Measurements from ENCODE around the gene NKTR. TPM values are rescaled to one million over a fixed set of nuclear protein-coding genes. Genes with fewer than 3 reads are reported as not detected.

NKTR gene
- total and polyA plus RNA-seq, 2 experiments from 2014 or later = 36.8 to 74.3 TPM

- H4K20me1 ChIP-seq (ENCODE audit: insufficient read depth, poor library complexity, severe bottlenecking) = peaks cover 81% of the 10 kb centered on the region
- no peak overlapping the region for H3K4me3 ChIP-seq
- H3K36me3 ChIP-seq (replicated peaks; ENCODE audit: insufficient read depth, low read depth) = no peaks in the 10 kb centered on the region
- H3K4me1 ChIP-seq (ENCODE audit: insufficient read depth) = peaks cover 20% of the 10 kb centered on the region
- no peak for DNase-seq (ENCODE audit: low spot score)
- no peak overlapping the region for H3K27ac ChIP-seq
- H3K9me3 ChIP-seq (ENCODE audit: low read depth) = no peaks in the 10 kb centered on the region
- peaks cover 96% of the 10 kb centered on the region for H3K79me2 ChIP-seq
- H3K27me3 ChIP-seq = no peaks in the 10 kb centered on the region
- no peak overlapping the region for H2AFZ ChIP-seq
- H3K4me2 ChIP-seq = peak overlapping the region; percentile 14
- no peaks in the 10 kb centered on the region for H3K9me2 ChIP-seq (replicated peaks; ENCODE audit: insufficient read depth)
- TF ChIP-seq, protein P1, sequence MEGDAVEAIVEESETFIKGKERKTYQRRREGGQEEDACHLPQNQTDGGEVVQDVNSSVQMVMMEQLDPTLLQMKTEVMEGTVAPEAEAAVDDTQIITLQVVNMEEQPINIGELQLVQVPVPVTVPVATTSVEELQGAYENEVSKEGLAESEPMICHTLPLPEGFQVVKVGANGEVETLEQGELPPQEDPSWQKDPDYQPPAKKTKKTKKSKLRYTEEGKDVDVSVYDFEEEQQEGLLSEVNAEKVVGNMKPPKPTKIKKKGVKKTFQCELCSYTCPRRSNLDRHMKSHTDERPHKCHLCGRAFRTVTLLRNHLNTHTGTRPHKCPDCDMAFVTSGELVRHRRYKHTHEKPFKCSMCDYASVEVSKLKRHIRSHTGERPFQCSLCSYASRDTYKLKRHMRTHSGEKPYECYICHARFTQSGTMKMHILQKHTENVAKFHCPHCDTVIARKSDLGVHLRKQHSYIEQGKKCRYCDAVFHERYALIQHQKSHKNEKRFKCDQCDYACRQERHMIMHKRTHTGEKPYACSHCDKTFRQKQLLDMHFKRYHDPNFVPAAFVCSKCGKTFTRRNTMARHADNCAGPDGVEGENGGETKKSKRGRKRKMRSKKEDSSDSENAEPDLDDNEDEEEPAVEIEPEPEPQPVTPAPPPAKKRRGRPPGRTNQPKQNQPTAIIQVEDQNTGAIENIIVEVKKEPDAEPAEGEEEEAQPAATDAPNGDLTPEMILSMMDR (IDR thresholded peaks at IDR 0.05; ENCODE audit: poor library complexity) = no peak
- no peak for TF ChIP-seq EZH2phosphoT487 (IDR thresholded peaks at IDR 0.05; ENCODE audit: low read depth, severe bottlenecking, unreplicated experiment)
- 79% methylated on average over 5 of the region's 5 CpGs for WGBS (ENCODE audit: low lambda C conversion rate, missing lambda C conversion rate)
Observed at GRCh38 chr3:42605546-42606173, 5.2 kb downstream of the NKTR start.

DNA sequence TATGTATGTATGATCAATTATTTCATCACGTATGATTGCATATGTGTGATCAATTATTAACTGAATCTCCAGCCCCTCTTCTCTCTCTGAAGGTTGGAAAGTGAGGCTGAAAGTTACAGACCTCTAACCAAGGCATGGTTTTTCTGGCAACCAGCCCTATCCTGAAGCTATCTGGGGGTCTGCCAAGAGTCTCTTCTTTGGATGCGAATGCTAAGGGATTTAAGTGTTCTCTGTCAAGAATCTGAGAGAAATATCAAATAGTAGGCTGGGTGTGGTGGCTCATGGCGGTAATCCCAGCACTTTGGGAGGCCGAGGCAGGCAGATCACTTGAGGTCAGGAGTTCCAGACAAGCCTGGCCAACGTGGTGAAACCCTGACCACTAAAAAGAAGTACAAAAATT is 8.1 kb downstream of the NKTR start:
- Histone ChIP-seq H3K36me3 (replicated peaks; ENCODE audit: insufficient read depth, low read depth) (no peaks in the 10 kb centered on the region), H3K27ac (no peak overlapping the region), H2AFZ (no peak overlapping the region), H3K27me3 (no peaks in the 10 kb centered on the region), H3K9me2 (replicated peaks; ENCODE audit: insufficient read depth) (no peaks in the 10 kb centered on the region), H4K20me1 (ENCODE audit: insufficient read depth, poor library complexity, severe bottlenecking) (peaks cover 89% of the 10 kb centered on the region), H3K9me3 (ENCODE audit: low read depth) (no peaks in the 10 kb centered on the region), H3K4me2 (no peak overlapping the region), H3K4me3 (no peak overlapping the region), H3K4me1 (ENCODE audit: insufficient read depth) (peaks cover 12% of the 10 kb centered on the region), H3K79me2 (peaks cover 99% of the 10 kb centered on the region)
- no peak for TF ChIP-seq EZH2 (IDR thresholded peaks at IDR 0.05; ENCODE audit: borderline replicate concordance)
- TF ChIP-seq, protein P1 (IDR thresholded peaks at IDR 0.05; ENCODE audit: poor library complexity) = no peak
- TF ChIP-seq EZH2phosphoT487 (IDR thresholded peaks at IDR 0.05; ENCODE audit: low read depth, severe bottlenecking, unreplicated experiment) = no peak
- WGBS (ENCODE audit: low lambda C conversion rate, missing lambda C conversion rate) = 73% methylated on average over 5 of the region's 5 CpGs
- peak; percentile 35 for DNase-seq (ENCODE audit: low spot score)

DNA sequence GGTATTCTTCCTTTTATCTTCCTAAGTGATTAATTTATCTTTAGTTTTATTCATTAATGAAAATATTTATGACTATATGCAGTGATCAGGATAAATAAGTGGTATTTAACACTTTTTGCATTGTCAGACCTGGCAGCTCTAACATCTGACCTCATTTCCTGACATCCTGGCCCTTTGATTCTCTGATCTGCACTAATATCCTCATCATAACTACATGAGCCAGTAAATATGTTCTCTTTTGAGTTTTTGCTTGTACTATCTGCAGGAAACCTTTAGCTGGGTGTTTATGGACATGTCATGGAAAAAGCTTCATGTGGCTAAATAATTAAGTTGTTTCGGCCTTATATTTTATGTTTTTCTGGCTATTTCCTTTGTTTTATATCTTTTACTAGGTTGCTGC is 10.5 kb downstream of the NKTR start:
- Histone ChIP-seq H3K27ac (no peak overlapping the region), H3K4me2 (no peak overlapping the region), H4K20me1 (ENCODE audit: insufficient read depth, poor library complexity, severe bottlenecking) (peaks cover 96% of the 10 kb centered on the region), H3K79me2 (peaks cover 99% of the 10 kb centered on the region), H3K9me2 (replicated peaks; ENCODE audit: insufficient read depth) (no peaks in the 10 kb centered on the region), H3K27me3 (no peaks in the 10 kb centered on the region), H3K4me3 (no peak overlapping the region), H2AFZ (no peak overlapping the region), H3K9me3 (ENCODE audit: low read depth) (no peaks in the 10 kb centered on the region), H3K36me3 (replicated peaks; ENCODE audit: insufficient read depth, low read depth) (no peaks in the 10 kb centered on the region), H3K4me1 (ENCODE audit: insufficient read depth) (no peaks in the 10 kb centered on the region)
- TF ChIP-seq, protein P1 (IDR thresholded peaks at IDR 0.05; ENCODE audit: poor library complexity) = no peak
- TF ChIP-seq EZH2 (IDR thresholded peaks at IDR 0.05; ENCODE audit: borderline replicate concordance) (no peak), EZH2phosphoT487 (IDR thresholded peaks at IDR 0.05; ENCODE audit: low read depth, severe bottlenecking, unreplicated experiment) (no peak)
- WGBS (ENCODE audit: low lambda C conversion rate, missing lambda C conversion rate) = 88% methylated on average over 1 of the region's 1 CpG
- DNase-seq (ENCODE audit: low spot score) = no peak
